ENCODE data around the gene ZNF148.
A peak's percentile ranks its signal among the peaks of the same experiment; 100 is the strongest.
"Not testable (repeated sequence)": the region's sequence is repeated elsewhere in the genome, so short reads cannot be mapped to it uniquely, and the experiment has no call there.

The ZNF148 gene

DNA sequence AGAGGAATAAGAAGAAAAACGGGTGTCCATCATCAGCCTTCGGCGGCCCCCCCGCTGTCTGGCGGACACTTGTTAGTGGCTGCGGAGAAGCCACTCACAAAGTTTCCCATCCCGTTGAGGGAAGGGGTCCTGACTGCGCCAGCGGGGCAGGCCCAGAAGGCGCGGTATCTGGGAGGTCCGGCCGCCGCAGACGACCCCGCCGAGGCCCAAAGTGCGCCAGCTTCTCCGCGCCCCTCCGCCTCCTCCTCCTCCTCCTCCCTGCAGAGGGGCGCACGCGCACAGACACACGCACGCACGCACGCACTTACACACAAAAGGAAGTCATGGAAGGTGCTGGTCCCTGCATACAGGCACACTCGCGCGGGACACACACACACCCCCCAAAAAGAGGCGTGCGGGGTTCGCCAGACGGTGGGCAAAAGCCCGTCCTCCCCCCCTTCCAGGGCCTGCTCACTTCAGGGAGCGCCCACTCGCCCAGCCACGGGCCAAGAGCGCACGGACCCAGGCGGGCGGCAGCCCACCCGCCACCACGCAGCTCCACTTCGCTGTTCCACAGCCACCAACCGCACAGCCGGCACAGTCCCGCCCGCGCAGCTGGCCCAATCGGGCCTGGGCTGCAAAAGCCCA is 18.0 kb downstream of the ZNF148 start:
- peak; percentile 61 to 67 for DNase-seq
- TF ChIP-seq POLR2A (IDR thresholded peaks at IDR 0.05; ENCODE audit: low read length) = no peak

DNA sequence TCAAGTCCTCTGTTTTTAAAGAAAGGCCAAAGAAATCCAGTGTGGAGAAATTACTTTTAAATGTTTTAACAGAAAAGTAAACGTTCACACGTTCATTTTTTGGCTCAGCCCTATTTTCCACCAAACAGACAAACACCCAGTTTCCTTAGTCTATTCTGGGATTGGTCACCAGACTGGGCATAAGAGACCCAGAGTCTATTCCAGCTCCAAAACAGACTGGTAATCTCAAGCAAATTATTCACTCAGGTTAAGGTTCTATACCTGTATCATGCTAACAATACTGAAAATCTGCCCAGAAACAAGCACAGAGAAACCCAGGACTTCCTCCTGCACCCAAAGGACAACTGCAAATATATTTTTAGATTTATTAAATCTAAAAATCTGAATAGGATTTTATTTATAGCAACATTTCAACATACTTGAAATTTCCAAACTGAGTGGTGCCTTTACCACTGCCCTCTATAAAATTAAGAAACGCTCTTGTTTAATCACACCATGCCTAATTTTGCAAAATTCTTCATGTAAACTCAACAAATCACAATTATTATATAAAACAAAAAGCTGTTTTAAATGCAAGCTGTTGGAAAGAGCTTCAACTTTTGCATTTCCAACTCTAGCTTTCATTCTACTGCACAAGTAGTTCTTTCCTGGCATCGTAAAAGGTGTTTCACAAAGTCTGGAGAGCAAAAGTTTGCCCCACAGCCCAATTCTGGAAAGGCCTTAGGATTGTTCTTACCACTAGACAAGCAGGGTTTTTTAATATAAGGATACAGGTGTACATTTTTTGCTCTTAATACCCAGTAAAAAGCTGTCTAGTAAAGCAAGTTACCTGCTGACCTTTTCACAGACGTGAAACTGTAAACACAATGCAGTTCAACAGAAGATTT is 18.7 kb downstream of the ZNF148 start:
- TF ChIP-seq GATA1 (IDR thresholded peaks at IDR 0.05; ENCODE audit: low read depth, low read length) = no peak
- no peak for TF ChIP-seq POLR2A (IDR thresholded peaks at IDR 0.05; ENCODE audit: low read length)
- DNase-seq = no peak

DNA sequence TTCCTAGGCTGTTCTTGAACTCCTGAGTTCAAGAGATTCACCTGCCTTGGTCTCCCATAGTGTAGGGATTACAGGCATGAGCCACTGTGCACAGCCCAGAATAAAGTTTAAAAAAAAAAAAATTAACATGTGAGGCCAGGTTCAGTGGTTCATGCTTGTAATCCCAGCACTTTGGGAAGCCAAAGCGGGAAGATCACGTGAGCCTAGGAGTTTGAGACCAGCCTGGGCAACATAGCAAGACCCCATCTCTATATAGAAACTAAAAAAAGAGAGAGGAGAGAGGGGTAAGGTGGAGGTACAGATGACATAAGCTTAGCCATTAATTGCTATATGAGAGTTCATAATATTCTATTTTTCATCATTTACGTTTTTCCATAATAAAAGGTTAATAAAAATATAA is 21.5 kb downstream of the ZNF148 start:
- no peak for DNase-seq
- no peak for TF ChIP-seq GATA1 (IDR thresholded peaks at IDR 0.05; ENCODE audit: low read depth, low read length)
- TF ChIP-seq POLR2A (IDR thresholded peaks at IDR 0.05; ENCODE audit: low read length) = no peak

DNA sequence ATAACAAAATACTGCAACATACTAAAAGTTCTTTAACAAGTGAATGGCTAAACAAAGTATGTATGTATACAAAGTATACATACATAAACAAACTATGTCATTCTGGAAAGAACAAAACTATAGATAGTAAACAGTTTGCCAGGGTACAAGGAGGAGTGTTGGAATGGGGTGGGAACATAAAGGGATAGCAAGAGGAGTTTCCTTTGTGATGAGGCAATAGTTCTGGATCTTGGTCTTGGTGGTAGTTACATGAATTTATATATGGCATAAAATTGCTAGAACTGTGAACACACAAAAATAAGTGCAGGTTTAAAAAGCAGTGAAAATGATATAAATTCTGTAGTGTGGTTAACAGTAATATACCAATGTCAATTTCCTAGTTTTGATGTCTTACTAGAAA is 22.0 kb downstream of the ZNF148 start:
- no peak for DNase-seq
- TF ChIP-seq POLR2A (IDR thresholded peaks at IDR 0.05; ENCODE audit: low read length) (no peak), GATA1 (IDR thresholded peaks at IDR 0.05; ENCODE audit: low read depth, low read length) (no peak)

DNA sequence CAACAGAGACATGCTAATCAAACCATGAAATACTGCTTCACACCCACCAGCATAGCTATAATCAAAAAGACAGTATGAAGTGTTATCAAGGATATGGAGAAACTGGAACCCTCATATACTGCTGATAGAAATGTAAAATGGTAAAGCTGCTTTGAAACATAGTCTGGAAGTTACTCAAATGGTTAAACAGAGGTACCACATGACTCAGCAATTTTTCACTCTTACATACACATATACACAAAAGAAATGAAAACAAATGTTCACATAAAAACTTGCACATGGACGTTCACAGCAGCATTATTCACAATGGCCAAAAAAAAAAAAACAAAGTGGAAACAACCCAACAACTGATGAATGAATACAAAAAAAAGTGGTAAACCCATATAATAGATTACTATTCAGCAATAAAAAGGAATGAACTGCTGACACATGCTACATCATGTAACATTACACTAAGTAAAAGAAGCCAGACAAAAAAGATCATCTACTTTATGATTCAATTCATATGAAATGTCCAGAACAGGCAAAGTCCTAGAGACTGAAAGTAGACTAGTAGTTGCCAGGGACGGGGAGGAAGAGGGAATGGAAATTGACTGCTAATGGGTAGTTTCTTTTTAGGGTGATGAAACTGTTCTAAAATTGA is 23.2 kb downstream of the ZNF148 start:
- DNase-seq = peak; percentile 46 to 64
- TF ChIP-seq GATA1 (IDR thresholded peaks at IDR 0.05; ENCODE audit: low read depth, low read length) = no peak

DNA sequence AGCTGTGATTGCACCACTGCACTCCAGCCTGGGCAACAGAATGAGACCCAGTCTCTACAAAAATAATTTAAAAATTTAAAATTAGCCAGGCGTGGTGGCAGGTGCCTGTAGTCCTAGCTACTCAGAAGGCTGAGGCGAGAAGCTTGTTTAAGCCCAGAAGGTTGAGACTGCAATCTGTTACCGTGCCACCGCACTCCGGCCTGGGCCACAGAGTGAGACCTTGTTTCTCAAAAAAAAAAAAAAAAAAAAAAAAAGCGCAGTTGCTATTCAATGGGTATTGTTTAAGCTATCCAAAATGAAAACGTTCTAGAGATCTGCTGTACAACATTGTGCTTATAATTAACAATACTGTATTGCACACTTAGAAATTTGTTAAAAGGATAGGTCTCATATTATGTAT is 24.0 kb downstream of the ZNF148 start:
- no peak for DNase-seq
- TF ChIP-seq GATA1 (IDR thresholded peaks at IDR 0.05; ENCODE audit: low read depth, low read length) = no peak
- no peak for TF ChIP-seq POLR2A (IDR thresholded peaks at IDR 0.05; ENCODE audit: low read length)

DNA sequence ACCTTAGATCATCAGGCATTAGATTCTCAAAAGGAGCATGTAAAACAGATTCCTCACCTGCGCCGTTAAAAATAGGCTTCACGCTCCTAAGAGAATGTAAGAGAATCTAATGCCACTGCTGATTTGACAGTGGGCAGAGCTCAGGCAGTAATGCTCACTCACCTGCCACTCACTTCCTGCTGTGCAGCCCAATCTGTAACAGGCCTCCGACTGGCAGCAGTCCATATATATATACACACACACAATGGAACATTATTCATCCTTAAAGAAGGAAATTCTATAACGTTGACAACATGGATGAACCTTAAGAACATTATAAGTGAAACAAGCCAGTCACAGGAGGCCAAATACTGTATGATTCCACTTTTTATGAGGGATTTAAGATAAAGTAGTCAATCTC is 24.5 kb downstream of the ZNF148 start:
- TF ChIP-seq POLR2A (IDR thresholded peaks at IDR 0.05; ENCODE audit: low read length) = no peak
- no peak for DNase-seq

DNA sequence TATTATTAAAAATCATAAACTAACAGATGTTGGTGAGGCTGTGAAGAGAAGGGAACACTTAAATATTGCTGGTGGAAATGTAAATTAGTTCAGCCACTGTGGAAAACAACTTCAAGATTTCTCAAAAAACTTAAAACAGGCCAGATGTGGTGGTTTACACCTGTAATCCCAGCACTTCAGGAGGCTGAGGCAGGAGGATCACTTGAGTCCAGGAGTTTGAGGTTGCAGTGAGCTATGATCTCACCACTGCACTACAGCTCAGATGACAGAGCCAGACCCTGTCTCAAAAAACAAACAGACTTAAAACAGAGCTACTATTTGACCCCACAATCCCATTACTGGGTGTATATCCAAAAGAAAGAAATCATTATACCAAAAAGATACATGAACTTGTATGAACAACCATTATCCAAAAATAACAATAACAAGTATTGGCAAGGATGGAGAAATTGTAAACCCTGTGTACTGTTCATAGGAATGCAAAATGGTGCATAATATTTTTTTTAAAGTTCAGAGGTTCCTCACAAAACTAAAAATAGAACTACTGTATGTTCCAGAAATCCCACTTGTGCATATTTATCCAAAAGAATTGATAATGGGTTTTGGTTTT is 25.5 kb downstream of the ZNF148 start:
- TF ChIP-seq POLR2A (IDR thresholded peaks at IDR 0.05; ENCODE audit: low read length) (no peak), GATA1 (IDR thresholded peaks at IDR 0.05; ENCODE audit: low read depth, low read length) (no peak)

DNA sequence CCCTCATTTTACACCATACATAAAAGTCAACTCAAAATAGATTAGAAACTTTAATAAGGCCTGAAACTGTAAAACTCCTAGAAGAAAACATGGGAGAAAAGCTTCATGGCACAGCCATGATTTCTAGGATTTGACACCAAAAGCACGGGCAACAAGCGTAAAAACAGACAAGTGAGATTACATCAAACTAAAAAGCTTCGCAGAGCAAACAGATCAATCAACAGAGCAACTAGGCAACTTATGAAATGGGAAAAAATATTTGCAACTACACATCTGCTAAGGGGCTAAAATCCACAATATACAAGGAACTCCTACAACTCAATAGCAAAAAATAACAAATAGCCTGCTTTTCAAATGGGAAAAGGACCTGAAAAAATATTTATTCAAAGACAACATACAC is 26.1 kb downstream of the ZNF148 start:
- DNase-seq = no peak
- TF ChIP-seq POLR2A (IDR thresholded peaks at IDR 0.05; ENCODE audit: low read length) (no peak), GATA1 (IDR thresholded peaks at IDR 0.05; ENCODE audit: low read depth, low read length) (no peak)

More for the DNA sequence above, 25.5 kb downstream of the ZNF148 start:
- no peak for DNase-seq

DNA sequence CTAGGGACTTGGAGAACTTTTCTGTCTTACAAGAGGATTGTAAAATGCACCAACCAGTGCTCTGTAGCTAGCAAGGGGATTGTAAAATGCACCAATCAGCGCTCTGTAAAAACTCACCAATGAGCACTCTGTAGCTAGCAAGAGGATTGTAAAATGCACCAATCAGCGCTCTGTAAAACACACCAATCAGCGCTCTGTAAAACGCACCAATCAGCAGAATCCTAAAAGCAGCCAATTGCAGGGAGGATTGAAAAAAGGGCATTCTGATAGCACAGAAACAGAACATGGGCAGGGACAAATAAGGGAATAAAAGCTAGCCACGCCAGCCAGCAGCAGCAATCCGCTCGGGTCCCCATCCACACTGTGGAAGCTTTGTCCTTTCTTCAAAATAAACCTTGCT is 31.8 kb downstream of the ZNF148 start:
- DNase-seq = not testable (repeated sequence)

DNA sequence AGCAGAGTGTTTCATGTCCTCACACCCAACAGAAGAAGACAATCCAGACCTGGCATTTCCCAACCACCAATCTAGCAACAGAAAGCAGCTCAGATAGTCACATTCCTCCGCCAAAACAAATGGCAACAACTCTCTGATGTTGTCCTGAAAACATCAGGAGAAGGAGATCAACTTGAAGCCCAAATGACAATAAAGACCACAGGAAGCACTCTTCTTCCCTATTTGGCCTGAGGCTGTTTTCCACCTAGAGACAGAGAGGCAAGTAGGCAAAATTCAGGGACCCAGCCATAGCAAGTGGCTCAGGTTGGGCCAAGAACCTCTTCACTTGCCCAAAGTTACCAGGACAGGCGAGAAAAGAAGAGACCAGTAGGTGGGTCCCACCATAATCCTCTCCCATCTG is 35.0 kb downstream of the ZNF148 start:
- no peak for TF ChIP-seq POLR2A (IDR thresholded peaks at IDR 0.05; ENCODE audit: low read length)
- DNase-seq = no peak

DNA sequence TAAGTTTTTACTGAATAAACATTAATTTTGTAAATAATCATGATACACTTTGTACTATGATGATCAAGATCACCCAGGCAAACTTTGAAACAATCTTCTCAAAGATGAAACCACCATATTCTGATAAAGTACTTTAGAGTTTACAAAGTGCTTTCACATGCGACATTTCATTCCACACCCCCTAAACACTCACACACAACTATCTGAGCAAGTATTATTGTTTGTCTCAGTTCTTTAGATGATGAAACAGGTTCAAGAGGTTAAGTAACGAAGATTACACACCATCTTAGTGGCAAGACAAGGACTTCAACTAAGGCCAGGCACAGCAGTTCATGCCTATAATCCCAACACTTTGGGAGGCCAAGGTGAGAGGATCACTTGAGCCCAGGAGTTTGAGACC is 37.6 kb downstream of the ZNF148 start:
- no peak for DNase-seq
- TF ChIP-seq GATA1 (IDR thresholded peaks at IDR 0.05; ENCODE audit: low read depth, low read length) (no peak), POLR2A (IDR thresholded peaks at IDR 0.05; ENCODE audit: low read length) (no peak)

DNA sequence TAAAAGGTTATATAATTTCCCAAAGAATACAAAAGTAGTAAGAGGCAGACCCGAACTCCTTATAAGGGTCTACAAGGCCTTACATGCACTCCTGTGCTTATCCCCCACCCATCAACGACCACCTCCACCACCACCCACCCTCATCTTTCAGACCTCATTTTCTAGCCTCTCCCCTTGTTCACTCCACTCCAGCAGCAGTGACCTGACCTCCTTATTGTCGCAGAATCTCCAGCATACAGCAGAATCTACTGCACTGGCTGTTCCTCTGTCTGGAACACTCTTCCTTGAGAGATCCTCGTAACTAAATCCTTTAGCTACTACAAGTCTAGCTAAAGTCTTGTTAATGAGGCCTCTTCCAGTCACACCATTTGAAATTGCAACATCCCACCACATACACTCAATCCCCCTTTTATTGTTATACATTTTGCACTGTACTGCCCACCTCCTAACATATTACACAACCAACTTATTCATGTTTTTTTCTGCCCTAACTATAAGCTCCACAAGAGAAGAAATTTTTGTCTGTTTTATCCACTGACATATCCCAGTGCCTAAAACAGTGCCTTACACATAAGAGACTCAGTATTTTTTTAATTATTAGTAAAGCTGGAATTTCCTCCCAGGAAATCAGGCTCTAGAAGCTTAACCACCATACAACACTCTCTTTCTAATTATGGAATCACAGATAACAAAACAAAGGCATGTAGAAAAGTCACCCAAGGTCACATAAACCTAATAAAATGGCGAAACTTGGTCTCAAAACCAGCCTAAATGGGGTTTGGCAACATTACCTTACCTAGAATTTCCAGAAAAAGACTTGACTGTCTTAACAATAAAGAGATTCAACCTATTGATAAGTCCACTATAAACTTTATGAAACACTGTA is 40.2 kb downstream of the ZNF148 start:
- TF ChIP-seq POLR2A (IDR thresholded peaks at IDR 0.05; ENCODE audit: low read length) = no peak
- no peak for TF ChIP-seq GATA1 (IDR thresholded peaks at IDR 0.05; ENCODE audit: low read depth, low read length)
- DNase-seq = no peak

DNA sequence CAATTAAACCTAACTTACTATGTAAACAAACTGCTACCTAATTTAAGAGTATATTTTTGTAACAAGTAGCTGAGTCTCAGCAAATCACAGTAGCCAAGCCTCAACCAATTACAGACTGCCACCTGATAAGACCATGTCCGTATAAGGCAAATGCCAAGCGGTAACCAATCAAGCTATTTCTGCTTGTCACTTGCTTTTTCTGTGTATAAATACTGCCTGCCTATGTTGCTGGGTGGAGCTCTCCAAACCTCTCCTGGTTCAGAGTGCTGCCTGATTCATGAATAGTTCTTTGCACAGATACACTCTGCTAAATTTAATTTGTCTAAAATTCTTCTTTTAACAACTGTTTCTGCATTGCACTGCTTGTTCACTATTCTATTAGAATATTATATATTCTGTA is 42.6 kb downstream of the ZNF148 start:
- DNase-seq = peak; percentile 11 to 43
- TF ChIP-seq GATA1 (IDR thresholded peaks at IDR 0.05; ENCODE audit: low read depth, low read length) = no peak
- TF ChIP-seq POLR2A (IDR thresholded peaks at IDR 0.05; ENCODE audit: low read length) = no peak

All from erythroblast (primary cell).